Colonic mucosa (tissue), 4 donors: Measurements from ENCODE around the gene MDN1. TPM values are rescaled to one million over a fixed set of nuclear protein-coding genes. Genes with fewer than 3 reads are reported as not detected.
A peak's percentile ranks its signal among the peaks of the same experiment; 100 is the strongest.

Source experiments
- DNase-seq: peaks from one replicate; pipeline ENCODE4 v3.0.0-alpha.2; 2020
- H3K27ac ChIP-seq: fragments of 200-600 bp; one replicate; pipeline ENCODE4 v1.8.0; 2021
- H3K27me3 ChIP-seq: fragments of 200-600 bp; one replicate; pipeline ENCODE4 v1.8.0; 2021
- H3K36me3 ChIP-seq: fragments of 200-600 bp; one replicate; pipeline ENCODE4 v1.8.0; 2021
- H3K4me1 ChIP-seq: fragments of 200-600 bp; one replicate; pipeline ENCODE4 v1.8.0; 2021; ENCODE audit warnings: mild to moderate bottlenecking
- H3K4me3 ChIP-seq: fragments of 200-600 bp; one replicate; pipeline ENCODE4 v1.8.0; 2021
- H3K9ac ChIP-seq, 2 donors: one replicate each; pipeline ENCODE4 v1.7.0; 2013; ENCODE audit warnings: control low read depth in 2 of 2, low read depth in 2 of 2, low read length in 2 of 2
- H3K9me3 ChIP-seq: fragments of 200-600 bp; one replicate; pipeline ENCODE4 v1.8.0; 2021
- CTCF ChIP-seq: fragments of 200-600 bp; IDR thresholded peaks from one replicate; pipeline ENCODE4 v1.8.0; 2022; ENCODE audit warnings: antibody characterized with exemption, mild to moderate bottlenecking
- intact Hi-C: fragments of 100-400 bp; cut with DNase I; formaldehyde crosslinking; loops from one replicate; pipeline ENCODE4 v1.14.1; 2022
- total RNA-seq, 2 donors: library from RNA; stranded (reverse); fragmentation: NEBNext Ultra II Directional in 1 of 2; extraction: Animal tissue kit (Norgen Biotek cat#: 25700) in 1 of 2; gene quantifications; one replicate each; pipeline ENCODE4 v1.2.1, GENCODE V29; 2021
- donor health status: healthy.
- donor health status: DM: no; HTN: no; CAD: no.
- donor health status: DM: no; HTN: no; CAD: no.

The MDN1 gene
- total RNA-seq, 2 donors from 2014 or later = 17.5 to 30.7 TPM

GRCh38 chr6:89662659-89663223 is 156.9 kb downstream of the MDN1 start:
- Histone ChIP-seq H3K9me3 (no peaks in the 10 kb centered on the region), H3K9ac (no peak overlapping the region), H3K4me3 (no peak overlapping the region), H3K4me1 (no peaks in the 10 kb centered on the region), H3K27ac (peak overlapping the region; percentile 61), H3K27me3 (no peaks in the 10 kb centered on the region), H3K36me3 (peaks cover 12% of the 10 kb centered on the region)
- DNase-seq = peak; percentile 71
- no peak for TF ChIP-seq CTCF
- intact Hi-C loops = no loop called here

- Histone ChIP-seq H3K4me3 (no peak overlapping the region), H3K36me3 (peaks cover 12% of the 10 kb centered on the region), H3K4me1 (no peaks in the 10 kb centered on the region), H3K27me3 (no peaks in the 10 kb centered on the region), H3K27ac (no peak overlapping the region), H3K9me3 (no peaks in the 10 kb centered on the region), H3K9ac (no peak overlapping the region)
- intact Hi-C loops = no loop called here
- no peak for DNase-seq
- TF ChIP-seq CTCF = no peak
Measured at GRCh38 chr6:89661559-89661958, 158.0 kb downstream of the MDN1 start.

GRCh38 chr6:89660981-89661380 is 158.6 kb downstream of the MDN1 start:
- Histone ChIP-seq H3K9ac (no peak overlapping the region), H3K27ac (no peak overlapping the region), H3K36me3 (peaks cover 12% of the 10 kb centered on the region), H3K4me1 (no peaks in the 10 kb centered on the region), H3K4me3 (no peak overlapping the region), H3K9me3 (no peaks in the 10 kb centered on the region), H3K27me3 (no peaks in the 10 kb centered on the region)
- intact Hi-C loops = no loop called here
- DNase-seq = no peak
- TF ChIP-seq CTCF = no peak

- DNase-seq = no peak
- TF ChIP-seq CTCF = no peak
- intact Hi-C loops = no loop called here
- H3K27me3 ChIP-seq = no peaks in the 10 kb centered on the region
- H3K27ac ChIP-seq = no peak overlapping the region
- no peak overlapping the region for H3K4me3 ChIP-seq
- no peak overlapping the region for H3K9ac ChIP-seq
- H3K36me3 ChIP-seq = peaks cover 16% of the 10 kb centered on the region
- no peaks in the 10 kb centered on the region for H3K4me1 ChIP-seq
- no peaks in the 10 kb centered on the region for H3K9me3 ChIP-seq
Measured at GRCh38 chr6:89657445-89658158, 162.0 kb downstream of the MDN1 start.

GRCh38 chr6:89655122-89655521 is 164.5 kb downstream of the MDN1 start:
- H3K4me3 ChIP-seq = no peak overlapping the region
- no peak for TF ChIP-seq CTCF
- intact Hi-C loops = no loop called here
- no peak overlapping the region for H3K9ac ChIP-seq
- no peak for DNase-seq
- no peaks in the 10 kb centered on the region for H3K4me1 ChIP-seq
- no peaks in the 10 kb centered on the region for H3K27me3 ChIP-seq
- H3K36me3 ChIP-seq = peaks cover 4% of the 10 kb centered on the region
- no peaks in the 10 kb centered on the region for H3K9me3 ChIP-seq
- H3K27ac ChIP-seq = no peak overlapping the region
